Mesothelial cell of epicardium (in vitro differentiated cells): ENCODE data around the gene PCDHB5. TPM values are rescaled to one million over a fixed set of nuclear protein-coding genes. Genes with fewer than 3 reads are reported as not detected.
"Not testable (repeated sequence)": the region's sequence is repeated elsewhere in the genome, so short reads cannot be mapped to it uniquely, and the experiment has no call there.

Experiments
- DNase-seq, 2 experiments: peaks; one replicate each; pipeline ENCODE4 v3.0.0; 2021; ENCODE audit warnings: low spot score in 2 of 2; ENCODE audit not compliant: unreplicated experiment in 2 of 2
- H3K27ac Mint-ChIP-seq: 2 replicates; pipeline ENCODE4 v1.8.0; 2021; ENCODE audit warnings: mixed read lengths
- H3K27me3 Mint-ChIP-seq: 2 replicates; pipeline ENCODE4 v1.8.0; 2021; ENCODE audit warnings: low read depth, mixed read lengths
- H3K36me3 Mint-ChIP-seq: 2 replicates; pipeline ENCODE4 v1.8.0; 2021; ENCODE audit warnings: mixed read lengths
- H3K4me1 Mint-ChIP-seq: 2 replicates; pipeline ENCODE4 v1.8.0; 2021; ENCODE audit warnings: mixed read lengths
- H3K4me3 Mint-ChIP-seq: 2 replicates; pipeline ENCODE4 v1.8.0; 2021; ENCODE audit warnings: mild to moderate bottlenecking, moderate library complexity, mixed read lengths
- H3K9me3 Mint-ChIP-seq: 2 replicates; pipeline ENCODE4 v1.8.0; 2021; ENCODE audit warnings: mixed read lengths
- total RNA-seq: library from RNA; stranded (reverse); gene quantifications from 3 replicates; pipeline ENCODE4 v1.2.1, GENCODE V29; 2021
- TF ChIP-seq, protein P1 (sequence below): fragments of 200-600 bp; sonication (generic); IDR thresholded peaks from one replicate; pipeline ENCODE4 v1.5.0; 2021; ENCODE audit warnings: antibody characterized with exemption; ENCODE audit not compliant: unreplicated experiment

Gene PCDHB5
- total RNA-seq, 1 donor from 2014 or later = 6.0 TPM

GRCh38 chr5:141101059-141101458 is 33.9 kb upstream of the PCDHB5 start:
- Mint-ChIP-seq H3K27me3 (no peaks in the 10 kb centered on the region), H3K36me3 (peaks cover 67% of the 10 kb centered on the region), H3K27ac (no peak overlapping the region), H3K9me3 (peaks cover 45% of the 10 kb centered on the region), H3K4me3 (no peak overlapping the region), H3K4me1 (no peaks in the 10 kb centered on the region)
- TF ChIP-seq, protein P1, sequence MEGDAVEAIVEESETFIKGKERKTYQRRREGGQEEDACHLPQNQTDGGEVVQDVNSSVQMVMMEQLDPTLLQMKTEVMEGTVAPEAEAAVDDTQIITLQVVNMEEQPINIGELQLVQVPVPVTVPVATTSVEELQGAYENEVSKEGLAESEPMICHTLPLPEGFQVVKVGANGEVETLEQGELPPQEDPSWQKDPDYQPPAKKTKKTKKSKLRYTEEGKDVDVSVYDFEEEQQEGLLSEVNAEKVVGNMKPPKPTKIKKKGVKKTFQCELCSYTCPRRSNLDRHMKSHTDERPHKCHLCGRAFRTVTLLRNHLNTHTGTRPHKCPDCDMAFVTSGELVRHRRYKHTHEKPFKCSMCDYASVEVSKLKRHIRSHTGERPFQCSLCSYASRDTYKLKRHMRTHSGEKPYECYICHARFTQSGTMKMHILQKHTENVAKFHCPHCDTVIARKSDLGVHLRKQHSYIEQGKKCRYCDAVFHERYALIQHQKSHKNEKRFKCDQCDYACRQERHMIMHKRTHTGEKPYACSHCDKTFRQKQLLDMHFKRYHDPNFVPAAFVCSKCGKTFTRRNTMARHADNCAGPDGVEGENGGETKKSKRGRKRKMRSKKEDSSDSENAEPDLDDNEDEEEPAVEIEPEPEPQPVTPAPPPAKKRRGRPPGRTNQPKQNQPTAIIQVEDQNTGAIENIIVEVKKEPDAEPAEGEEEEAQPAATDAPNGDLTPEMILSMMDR = no peak
- no peak for DNase-seq

- Mint-ChIP-seq H3K36me3 (peaks cover 71% of the 10 kb centered on the region), H3K9me3 (peaks cover 51% of the 10 kb centered on the region)
- H3K4me1 Mint-ChIP-seq, H3K27me3 Mint-ChIP-seq, H3K4me3 Mint-ChIP-seq, DNase-seq, H3K27ac Mint-ChIP-seq: not testable (repeated sequence)
Measured at GRCh38 chr5:141102070-141102469, 32.9 kb upstream of the PCDHB5 start.

DNA sequence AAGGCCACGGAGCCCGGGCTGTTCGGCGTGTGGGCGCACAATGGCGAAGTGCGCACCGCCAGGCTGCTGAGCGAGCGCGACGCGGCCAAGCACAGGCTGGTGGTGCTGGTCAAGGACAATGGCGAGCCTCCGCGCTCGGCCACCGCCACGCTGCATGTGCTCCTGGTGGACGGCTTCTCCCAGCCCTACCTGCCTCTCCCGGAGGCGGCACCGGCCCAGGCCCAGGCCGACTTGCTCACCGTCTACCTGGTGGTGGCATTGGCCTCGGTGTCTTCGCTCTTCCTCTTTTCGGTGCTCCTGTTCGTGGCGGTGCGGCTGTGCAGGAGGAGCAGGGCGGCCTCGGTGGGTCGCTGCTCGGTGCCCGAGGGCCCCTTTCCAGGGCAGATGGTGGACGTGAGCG is 32.5 kb upstream of the PCDHB5 start:
- H3K27ac Mint-ChIP-seq, H3K4me1 Mint-ChIP-seq, DNase-seq, H3K4me3 Mint-ChIP-seq, H3K27me3 Mint-ChIP-seq: not testable (repeated sequence)
- H3K36me3 Mint-ChIP-seq = peaks cover 71% of the 10 kb centered on the region
- H3K9me3 Mint-ChIP-seq = peaks cover 51% of the 10 kb centered on the region

- H3K9me3 Mint-ChIP-seq = peaks cover 50% of the 10 kb centered on the region
- H3K27me3 Mint-ChIP-seq = no peaks in the 10 kb centered on the region
- TF ChIP-seq, protein P1 = no peak
- H3K4me1 Mint-ChIP-seq = no peaks in the 10 kb centered on the region
- DNase-seq = no peak
- H3K27ac Mint-ChIP-seq = no peak overlapping the region
- no peak overlapping the region for H3K4me3 Mint-ChIP-seq
- peaks cover 75% of the 10 kb centered on the region for H3K36me3 Mint-ChIP-seq
Measured at GRCh38 chr5:141105350-141105749, 29.7 kb upstream of the PCDHB5 start.

DNA sequence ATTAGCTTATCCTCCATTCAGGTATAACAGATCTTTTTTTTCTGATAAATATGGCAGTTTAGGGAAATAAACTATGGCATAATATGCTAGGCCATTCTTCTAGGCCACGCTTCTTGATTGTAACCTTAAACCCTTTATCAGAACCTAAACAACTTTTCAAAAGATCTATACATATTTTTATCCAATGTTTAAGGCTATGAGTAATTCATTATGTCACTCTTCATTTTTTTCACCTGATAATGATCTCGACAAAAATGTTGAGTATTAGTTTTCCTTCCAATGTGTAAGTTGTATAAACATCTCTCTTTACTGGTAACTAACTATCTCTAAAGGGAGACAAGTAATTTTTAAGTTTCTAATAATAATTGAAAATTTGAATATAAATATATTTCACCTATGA is 15.8 kb upstream of the PCDHB5 start:
- no peak overlapping the region for H3K4me3 Mint-ChIP-seq
- TF ChIP-seq, protein P1 = no peak
- DNase-seq = no peak
- H3K9me3 Mint-ChIP-seq = peaks cover 61% of the 10 kb centered on the region
- peaks cover 69% of the 10 kb centered on the region for H3K36me3 Mint-ChIP-seq
- no peak overlapping the region for H3K27ac Mint-ChIP-seq
- H3K4me1 Mint-ChIP-seq = no peaks in the 10 kb centered on the region
- no peaks in the 10 kb centered on the region for H3K27me3 Mint-ChIP-seq

- no peak for DNase-seq
- H3K27ac Mint-ChIP-seq = no peak within 1 kb of the TSS
- no peaks in the 10 kb centered on the region for H3K4me1 Mint-ChIP-seq
- H3K9me3 Mint-ChIP-seq = peaks cover 39% of the 10 kb centered on the region
- no peaks in the 10 kb centered on the region for H3K27me3 Mint-ChIP-seq
- TF ChIP-seq, protein P1 = no peak
- H3K36me3 Mint-ChIP-seq = peaks cover 59% of the 10 kb centered on the region
- no peak within 1 kb of the TSS for H3K4me3 Mint-ChIP-seq
Measured at GRCh38 chr5:141121563-141121962, 13.4 kb upstream of the PCDHB5 start, which contains the start of gene PCDHB4. TSS of gene PCDHB4 (plus strand) at chr5:141121818. CDS start at chr5:141121999, 181 bp downstream.

DNA sequence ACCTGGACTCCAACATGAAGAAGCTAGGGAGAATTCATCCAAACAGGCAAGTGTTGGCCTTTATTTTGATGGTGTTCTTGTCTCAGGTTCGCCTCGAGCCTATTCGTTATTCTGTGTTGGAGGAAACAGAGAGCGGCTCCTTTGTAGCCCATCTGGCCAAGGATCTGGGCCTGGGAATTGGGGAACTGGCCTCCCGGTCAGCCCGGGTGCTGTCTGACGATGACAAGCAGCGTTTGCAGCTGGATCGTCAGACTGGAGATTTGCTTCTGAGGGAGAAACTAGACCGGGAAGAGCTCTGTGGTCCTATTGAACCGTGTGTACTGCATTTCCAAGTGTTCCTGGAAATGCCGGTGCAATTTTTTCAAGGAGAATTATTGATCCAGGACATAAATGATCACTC is 13.0 kb upstream of the PCDHB5 start:
- no peak for DNase-seq
- Mint-ChIP-seq H3K27me3 (no peaks in the 10 kb centered on the region), H3K4me1 (no peaks in the 10 kb centered on the region), H3K4me3 (no peak overlapping the region), H3K9me3 (peaks cover 35% of the 10 kb centered on the region), H3K36me3 (peaks cover 59% of the 10 kb centered on the region), H3K27ac (no peak overlapping the region)
- TF ChIP-seq, protein P1 = no peak

GRCh38 chr5:141123396-141124135 is 11.4 kb upstream of the PCDHB5 start:
- not testable (repeated sequence) for H3K27me3 Mint-ChIP-seq, H3K4me1 Mint-ChIP-seq, DNase-seq, H3K27ac Mint-ChIP-seq, H3K4me3 Mint-ChIP-seq
- Mint-ChIP-seq H3K36me3 (peaks cover 63% of the 10 kb centered on the region), H3K9me3 (peaks cover 39% of the 10 kb centered on the region)
